Skeletal muscle tissue (tissue), 5 donors: ENCODE data around the gene MAEL. TPM values are rescaled to one million over a fixed set of nuclear protein-coding genes. Genes with fewer than 3 reads are reported as not detected.

Experiments
- H3K27ac ChIP-seq: one replicate; pipeline ENCODE4 v1.7.0; 2013; ENCODE audit warnings: mild to moderate bottlenecking, low read depth, low read length, inconsistent platforms
- H3K27me3 ChIP-seq, 3 donors: one replicate each; pipeline ENCODE4 v1.7.0; 2013; ENCODE audit warnings: low read length in 3 of 3; ENCODE audit not compliant: control insufficient read depth in 3 of 3, insufficient read depth in 3 of 3
- H3K36me3 ChIP-seq, 3 donors: one replicate each; pipeline ENCODE4 v1.7.0; 2013; ENCODE audit warnings: low read length in 3 of 3; ENCODE audit not compliant: control insufficient read depth in 3 of 3, insufficient read depth in 3 of 3
- H3K4me1 ChIP-seq, 3 donors: one replicate each; pipeline ENCODE4 v1.7.0; 2013; ENCODE audit warnings: low read length in 3 of 3, mild to moderate bottlenecking in 3 of 3; ENCODE audit not compliant: control insufficient read depth in 3 of 3, insufficient read depth in 3 of 3
- H3K4me3 ChIP-seq, 3 donors: one replicate each; pipeline ENCODE4 v1.7.0; 2013; ENCODE audit warnings: low read length in 3 of 3
- H3K9ac ChIP-seq, 3 donors: one replicate each; pipeline ENCODE4 v1.7.0; 2013; ENCODE audit warnings: low read length in 3 of 3, mild to moderate bottlenecking in 3 of 3, moderate library complexity in 2 of 3, low read depth in 1 of 3
- H3K9me3 ChIP-seq, 3 donors: one replicate each; pipeline ENCODE4 v1.7.0; 2013; ENCODE audit warnings: low read length in 3 of 3; ENCODE audit not compliant: control insufficient read depth in 3 of 3
- small RNA-seq: library from RNA; depleted of rRNA; stranded (forward); fragments of <200 nt; gene quantifications from one replicate; pipeline ENCODE3, GENCODE V24; 2014
- total RNA-seq: library from RNA; depleted of rRNA; stranded (reverse); fragments of >200 nt; gene quantifications from one replicate; pipeline ENCODE4 v1.2.3, GENCODE V29; 2014
- donor health status: Osteomylitis.

MAEL gene
- total RNA-seq, 1 donor from 2014 or later = 0.52 TPM

GRCh38 chr1:167064621-167065020, 75.5 kb downstream of the MAEL start:
- Histone ChIP-seq H3K9ac (no peak overlapping the region), H3K9me3 (no peaks in the 10 kb centered on the region), H3K27ac (no peak overlapping the region), H3K27me3 (peaks cover 0 to 4% (median 0%) of the 10 kb centered on the region in 3 donors), H3K36me3 (peaks cover 0 to 2% (median 0%) of the 10 kb centered on the region in 3 donors), H3K4me3 (no peak overlapping the region), H3K4me1 (no peaks in the 10 kb centered on the region)

GRCh38 chr1:167065471-167065870, 76.4 kb downstream of the MAEL start:
- peaks cover 0 to 2% (median 0%) of the 10 kb centered on the region in 3 donors for H3K36me3 ChIP-seq
- no peak overlapping the region for H3K27ac ChIP-seq
- no peaks in the 10 kb centered on the region for H3K4me1 ChIP-seq
- H3K9ac ChIP-seq = no peak overlapping the region
- H3K4me3 ChIP-seq = no peak overlapping the region
- H3K9me3 ChIP-seq = no peaks in the 10 kb centered on the region
- H3K27me3 ChIP-seq = peaks cover 0 to 4% (median 0%) of the 10 kb centered on the region in 3 donors

GRCh38 chr1:167066333-167067122, 77.4 kb downstream of the MAEL start:
- Histone ChIP-seq H3K36me3 (peaks cover 0 to 2% (median 0%) of the 10 kb centered on the region in 3 donors), H3K9ac (peak overlapping the region; percentile 43 to 72 (median 59)), H3K9me3 (no peaks in the 10 kb centered on the region), H3K27me3 (peaks cover 0 to 4% (median 0%) of the 10 kb centered on the region in 3 donors), H3K4me3 (peak overlapping the region; percentile 38 to 64 (median 52)), H3K4me1 (no peaks in the 10 kb centered on the region), H3K27ac (no peak overlapping the region)

- Histone ChIP-seq H3K9me3 (no peaks in the 10 kb centered on the region), H3K4me3 (no peak overlapping the region), H3K27me3 (peaks cover 0 to 4% (median 0%) of the 10 kb centered on the region in 3 donors), H3K4me1 (no peaks in the 10 kb centered on the region), H3K36me3 (peaks cover 0 to 2% (median 0%) of the 10 kb centered on the region in 3 donors), H3K27ac (no peak overlapping the region), H3K9ac (no peak overlapping the region)
Measured at GRCh38 chr1:167067904-167068303, 78.8 kb downstream of the MAEL start.

GRCh38 chr1:167068761-167069160, 79.7 kb downstream of the MAEL start:
- H3K36me3 ChIP-seq = peaks cover 0 to 2% (median 0%) of the 10 kb centered on the region in 3 donors
- no peaks in the 10 kb centered on the region for H3K9me3 ChIP-seq
- no peaks in the 10 kb centered on the region for H3K4me1 ChIP-seq
- H3K27ac ChIP-seq = no peak overlapping the region
- H3K9ac ChIP-seq = no peak overlapping the region
- H3K4me3 ChIP-seq = no peak overlapping the region
- H3K27me3 ChIP-seq = peaks cover 0 to 4% (median 0%) of the 10 kb centered on the region in 3 donors

- Histone ChIP-seq H3K27ac (no peak overlapping the region), H3K27me3 (no peaks in the 10 kb centered on the region), H3K9me3 (no peaks in the 10 kb centered on the region), H3K4me3 (no peak overlapping the region), H3K36me3 (peaks cover 0 to 2% (median 0%) of the 10 kb centered on the region in 3 donors), H3K9ac (no peak overlapping the region), H3K4me1 (no peaks in the 10 kb centered on the region)
Measured at GRCh38 chr1:167071286-167071685, 82.2 kb downstream of the MAEL start.

Small RNA genes lying within 50 kb of the gene (small RNA-seq; reads per million reads assigned to genes)
- 0.19 reads per million for gene RNA5SP65

Other genes starting within 250 kb of the MAEL start
- 12.5 TPM for gene POGK, start 149.8 kb upstream of the MAEL start, total RNA-seq
- gene TADA1, start 113.0 kb upstream of the MAEL start, total RNA-seq = 18.8 TPM
- gene ILDR2, start 13.7 kb upstream of the MAEL start, total RNA-seq = 2.6 TPM
- gene GPA33, start 101.1 kb downstream of the MAEL start, total RNA-seq = under 0.01 TPM
- gene STYXL2, start 104.8 kb downstream of the MAEL start, total RNA-seq = 99.7 TPM
- 11.5 TPM for gene POU2F1, start 231.6 kb downstream of the MAEL start, total RNA-seq